Caco-2 (cell line): Measurements from ENCODE around the gene ARID1A. TPM values are rescaled to one million over a fixed set of nuclear protein-coding genes. Genes with fewer than 3 reads are reported as not detected.

Experiments used
- BruUV-seq: library from RNA; stranded (reverse); fragments of 400-500 nt; replicated peaks from 2 replicates; lab custom pipeline; 2021; lab: Mats Ljungman, UMichigan
- CTCF ChIA-PET: fragments of 300-600 bp; sonication (Branson Sonifier 250); formaldehyde crosslinking; loops from one replicate; lab custom pipeline; 2022; ENCODE audit warnings: antibody characterized with exemption; lab: Charles Lee
- POLR2A ChIA-PET: fragments of 300-600 bp; sonication (Branson Sonifier 250); formaldehyde crosslinking; loops from one replicate; lab custom pipeline; 2022; ENCODE audit warnings: antibody characterized with exemption; lab: Charles Lee
- DNase-seq, 2 experiments: peaks; one replicate each; pipeline versions ENCODE4 v3.0.0 to v3.0.0-alpha.2; 2020 to 2022
- H3K27me3 ChIP-seq: replicated peaks from 2 replicates; pipeline ENCODE4 v1.6.0; 2011; ENCODE audit warnings: low read length; ENCODE audit not compliant: control insufficient read depth, insufficient read depth
- H3K36me3 ChIP-seq: 2 replicates; pipeline ENCODE4 v1.5.1; 2011; ENCODE audit warnings: low read length; ENCODE audit not compliant: control insufficient read depth, insufficient read depth
- H3K4me1 ChIP-seq: fragments of 250-450 bp; sonication (Bioruptor Pico); 2 replicates; pipeline ENCODE4 v1.5.1; 2020; ENCODE audit warnings: mild to moderate bottlenecking
- H3K4me3 ChIP-seq: 2 replicates; pipeline ENCODE4 v1.5.1; 2011; ENCODE audit warnings: low read depth, mild to moderate bottlenecking, control low read depth, low read length
- H3K9me3 ChIP-seq: fragments of 250-450 bp; sonication (Bioruptor Pico); 2 replicates; pipeline ENCODE4 v1.5.1; 2020; ENCODE audit warnings: mild to moderate bottlenecking, moderate library complexity
- H3K27ac Mint-ChIP-seq: one replicate; pipeline ENCODE4 v1.8.0; 2022; ENCODE audit warnings: mixed read lengths; ENCODE audit not compliant: unreplicated experiment
- H3K27me3 Mint-ChIP-seq: one replicate; pipeline ENCODE4 v1.8.0; 2022; ENCODE audit warnings: mixed read lengths; ENCODE audit not compliant: insufficient read depth, unreplicated experiment
- H3K36me3 Mint-ChIP-seq: one replicate; pipeline ENCODE4 v1.8.0; 2022; ENCODE audit warnings: mild to moderate bottlenecking, mixed read lengths; ENCODE audit not compliant: insufficient read depth, unreplicated experiment
- H3K4me1 Mint-ChIP-seq: one replicate; pipeline ENCODE4 v1.8.0; 2022; ENCODE audit warnings: low read depth, mixed read lengths; ENCODE audit not compliant: unreplicated experiment
- H3K4me3 Mint-ChIP-seq: one replicate; pipeline ENCODE4 v1.8.0; 2022; ENCODE audit warnings: mild to moderate bottlenecking, moderate library complexity, mixed read lengths; ENCODE audit not compliant: unreplicated experiment
- H3K9me3 Mint-ChIP-seq: one replicate; pipeline ENCODE4 v1.8.0; 2022; ENCODE audit warnings: mixed read lengths; ENCODE audit not compliant: unreplicated experiment
- CTCF ChIP-seq, 2 experiments: fragments of 200-600 bp in 1 of 2; IDR thresholded peaks; 1 replicate in 1 of 2; 2 replicates in 1 of 2; pipeline versions ENCODE4 v1.5.1 to v1.8.0; 2011 to 2022; ENCODE audit warnings: antibody characterized with exemption in 1 of 2, control low read depth in 1 of 2, inconsistent platforms in 1 of 2, low read depth in 1 of 2, low read length in 1 of 2, mild to moderate bottlenecking in 1 of 2, moderate library complexity in 1 of 2; ENCODE audit not compliant: insufficient read depth in 1 of 2, severe bottlenecking in 1 of 2, unreplicated experiment in 1 of 2
- intact Hi-C: fragments of 100-400 bp; cut with micrococcal nuclease; formaldehyde crosslinking; loops from one replicate; pipeline ENCODE4 v1.10.0; 2022; ENCODE audit not compliant: unreplicated experiment
- total RNA-seq: library from RNA; stranded (reverse); gene quantifications from 2 replicates; pipeline ENCODE4 v1.2.3, GENCODE V29; 2022

ARID1A gene
- total RNA-seq, 1 experiment from 2014 or later: 66.5 TPM

DNA sequence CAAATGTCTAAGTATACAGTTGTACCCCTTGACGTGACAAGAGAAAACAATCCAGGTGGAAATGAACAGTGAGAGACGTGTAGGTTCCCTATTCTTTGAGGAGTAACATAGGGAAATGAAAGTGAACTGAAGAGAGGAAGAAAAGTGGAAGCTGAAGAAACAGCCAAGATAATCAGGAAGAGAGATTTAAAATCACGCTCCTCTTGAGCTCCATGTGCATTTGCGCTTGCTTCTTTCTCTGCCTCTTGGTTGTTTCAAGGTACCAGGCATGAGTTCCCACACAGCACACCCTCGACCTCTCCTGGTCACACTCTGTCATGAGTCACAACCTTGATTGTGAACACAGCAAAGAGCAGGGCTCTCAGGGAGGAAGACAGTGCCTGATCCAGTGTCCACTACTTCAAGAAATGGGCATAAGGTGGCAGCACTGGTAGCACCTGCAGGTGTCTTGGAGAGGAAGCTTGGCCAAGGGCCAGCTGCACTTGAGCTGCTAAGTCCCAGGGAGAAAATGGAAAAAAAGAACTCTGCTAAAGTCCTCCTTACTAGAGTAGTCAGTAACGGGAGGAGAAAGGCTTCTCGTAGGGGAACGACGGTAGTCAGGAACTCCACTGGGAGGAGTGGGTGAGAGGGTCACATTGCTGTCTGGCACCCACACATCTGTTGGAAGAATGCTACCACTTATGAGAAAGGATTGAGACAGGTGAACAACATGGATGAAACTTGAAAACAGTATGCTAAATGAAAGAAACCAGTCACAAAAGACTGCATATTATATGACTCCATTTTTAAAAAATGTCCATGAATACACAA lies 18.3 kb upstream of the ARID1A start:
- ChIA-PET POLR2A (interaction anchor here (0.5 to 1.6 kb wide), 4 partner anchors 15 to 149 kb away, joined by 3 to 14 read pairs (median 7); no protein-coding TSS in a partner anchor), CTCF (interaction anchor here (0.5 to 2.0 kb wide), 27 partner anchors 15 to 177 kb away, joined by 3 to 38 read pairs (median 4); partner anchors contain the start of gene PIGV)
- Histone ChIP-seq H3K9me3 (no peaks in the 10 kb centered on the region), H3K36me3 (no peaks in the 10 kb centered on the region), H3K4me1 (no peaks in the 10 kb centered on the region), H3K4me3 (no peak overlapping the region), H3K27me3 (no peaks in the 10 kb centered on the region)
- H3K9me3 Mint-ChIP-seq: no peaks in the 10 kb centered on the region
- TF ChIP-seq CTCF (IDR thresholded peaks at IDR 0.05; ENCODE audit: insufficient read depth in 1 of 2, low read depth in 1 of 2, low read length in 1 of 2, severe bottlenecking in 1 of 2, unreplicated experiment in 1 of 2): peak in 1 of 2 experiments; percentile 75
- peak overlapping the region; percentile 26 for H3K4me3 Mint-ChIP-seq
- intact Hi-C loops: loop anchor here (1.0 kb wide), 3 partner anchors 15 to 112 kb away; no protein-coding TSS in a partner anchor
- BruUV-seq: no TSS peak
- no peak overlapping the region for H3K27ac Mint-ChIP-seq
- peaks cover 11% of the 10 kb centered on the region for H3K4me1 Mint-ChIP-seq
- peak; percentile 79 to 84 for DNase-seq
- H3K36me3 Mint-ChIP-seq: no peaks in the 10 kb centered on the region
- H3K27me3 Mint-ChIP-seq: no peaks in the 10 kb centered on the region

DNA sequence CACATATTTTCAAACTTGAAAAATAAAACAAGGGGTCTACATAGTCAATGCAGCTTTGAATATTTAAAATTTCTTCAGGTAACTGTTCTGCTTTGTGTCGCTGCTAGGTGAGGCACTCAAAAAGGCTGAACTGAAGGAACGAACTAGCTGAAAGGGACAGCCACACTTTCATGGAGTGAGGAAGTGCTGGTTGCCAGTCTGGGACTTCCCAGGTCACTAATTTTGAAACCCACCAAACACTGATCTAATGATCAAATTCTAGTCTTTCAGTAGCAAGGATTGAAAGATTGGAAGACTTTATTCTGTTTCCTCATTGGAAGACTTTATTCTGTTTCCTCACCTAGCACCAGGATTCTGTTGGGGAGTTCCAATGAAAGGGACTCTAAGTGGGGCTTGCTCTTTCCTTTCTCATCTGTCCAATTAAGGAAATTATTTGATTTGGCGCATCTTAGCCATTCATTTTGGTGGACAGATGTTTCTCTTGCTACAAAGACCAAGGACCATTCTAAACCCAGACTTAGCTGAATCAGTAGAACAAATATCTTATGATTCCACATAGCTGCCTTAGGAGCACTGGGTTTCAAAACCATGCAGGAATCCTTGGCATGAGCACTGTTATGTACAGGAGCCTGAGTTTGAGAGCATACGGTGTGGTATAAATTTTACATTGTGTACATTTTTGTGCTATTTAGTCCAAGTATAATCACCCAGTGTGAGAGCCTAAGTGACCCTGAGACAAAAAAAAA lies 10.9 kb upstream of the ARID1A start:
- Mint-ChIP-seq H3K4me3 (no peak overlapping the region), H3K27ac (no peak overlapping the region), H3K9me3 (no peaks in the 10 kb centered on the region), H3K27me3 (no peaks in the 10 kb centered on the region), H3K36me3 (peaks cover 13% of the 10 kb centered on the region), H3K4me1 (no peaks in the 10 kb centered on the region)
- no TSS peak for BruUV-seq
- intact Hi-C loops: no loop called here
- Histone ChIP-seq H3K27me3 (no peaks in the 10 kb centered on the region), H3K4me3 (no peak overlapping the region), H3K9me3 (no peaks in the 10 kb centered on the region), H3K36me3 (no peaks in the 10 kb centered on the region), H3K4me1 (no peaks in the 10 kb centered on the region)
- no peak for DNase-seq
- ChIA-PET POLR2A (no interaction called here), CTCF (no interaction called here)
- no peak for TF ChIP-seq CTCF (IDR thresholded peaks at IDR 0.05; ENCODE audit: insufficient read depth in 1 of 2, low read depth in 1 of 2, low read length in 1 of 2, severe bottlenecking in 1 of 2, unreplicated experiment in 1 of 2)

- intact Hi-C loops: no loop called here
- Histone ChIP-seq H3K9me3 (no peaks in the 10 kb centered on the region), H3K4me1 (peaks cover 4% of the 10 kb centered on the region), H3K36me3 (no peaks in the 10 kb centered on the region), H3K27me3 (no peaks in the 10 kb centered on the region), H3K4me3 (no peak overlapping the region)
- CTCF ChIA-PET: no interaction called here
- H3K27ac Mint-ChIP-seq: no peak overlapping the region
- no peaks in the 10 kb centered on the region for H3K4me1 Mint-ChIP-seq
- no TSS peak for BruUV-seq
- H3K36me3 Mint-ChIP-seq: peaks cover 15% of the 10 kb centered on the region
- TF ChIP-seq CTCF (IDR thresholded peaks at IDR 0.05; ENCODE audit: insufficient read depth in 1 of 2, low read depth in 1 of 2, low read length in 1 of 2, severe bottlenecking in 1 of 2, unreplicated experiment in 1 of 2): no peak
- H3K27me3 Mint-ChIP-seq: no peaks in the 10 kb centered on the region
- DNase-seq: no peak
- H3K4me3 Mint-ChIP-seq: no peak overlapping the region
- POLR2A ChIA-PET: no interaction called here
- H3K9me3 Mint-ChIP-seq: no peaks in the 10 kb centered on the region
Measured at GRCh38 chr1:26686795-26687194, 9.0 kb upstream of the ARID1A start.
